Fibroblast of peridontal ligament (primary cell): ENCODE measurements around the gene KNDC1.

ENCODE experiments used
- DNase-seq: peaks from one replicate; pipeline ENCODE4 v3.0.0-alpha.2; 2010; ENCODE audit errors: extremely low read depth

KNDC1 gene

DNA sequence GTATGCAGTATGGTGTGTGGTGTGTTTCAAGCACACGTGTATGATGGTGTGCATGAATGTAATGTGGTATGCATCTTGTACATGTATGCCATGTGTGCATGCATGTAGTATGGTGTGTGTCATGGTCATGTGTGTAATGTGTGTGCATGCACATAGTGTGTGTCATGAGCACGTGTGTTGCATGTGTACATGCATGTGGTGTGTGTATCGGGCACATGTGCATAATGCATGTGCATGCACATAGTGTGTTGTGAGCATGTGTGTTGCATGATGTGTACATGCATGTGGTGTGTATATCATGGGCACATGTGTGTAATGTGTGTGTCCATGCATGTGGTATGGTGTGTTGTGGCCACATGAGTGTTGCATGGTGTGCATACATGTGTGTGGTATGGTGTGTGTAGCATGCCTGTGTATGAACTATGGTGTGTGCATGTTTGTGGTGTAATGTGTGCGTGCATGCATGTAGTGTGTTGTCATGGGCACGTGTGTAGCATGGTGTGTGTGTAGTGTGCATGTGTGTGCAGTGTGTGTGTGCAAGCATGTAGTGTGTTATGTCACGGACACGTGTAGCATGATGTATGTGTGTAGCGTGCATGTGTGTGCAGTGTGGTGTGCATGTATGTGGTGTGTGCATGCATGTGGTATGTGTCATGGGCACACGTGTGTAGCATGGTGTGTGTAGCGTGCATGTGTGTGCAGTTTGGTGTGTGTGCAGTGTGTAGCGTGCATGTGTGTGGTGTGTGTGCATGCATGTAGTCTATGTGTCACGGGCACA is 17.6 kb downstream of the KNDC1 start:
- no peak for DNase-seq

GRCh38 chr10:133178357-133179127 is 18.5 kb downstream of the KNDC1 start:
- no peak for DNase-seq

GRCh38 chr10:133179128-133179520 is 19.1 kb downstream of the KNDC1 start:
- DNase-seq: no peak

DNA sequence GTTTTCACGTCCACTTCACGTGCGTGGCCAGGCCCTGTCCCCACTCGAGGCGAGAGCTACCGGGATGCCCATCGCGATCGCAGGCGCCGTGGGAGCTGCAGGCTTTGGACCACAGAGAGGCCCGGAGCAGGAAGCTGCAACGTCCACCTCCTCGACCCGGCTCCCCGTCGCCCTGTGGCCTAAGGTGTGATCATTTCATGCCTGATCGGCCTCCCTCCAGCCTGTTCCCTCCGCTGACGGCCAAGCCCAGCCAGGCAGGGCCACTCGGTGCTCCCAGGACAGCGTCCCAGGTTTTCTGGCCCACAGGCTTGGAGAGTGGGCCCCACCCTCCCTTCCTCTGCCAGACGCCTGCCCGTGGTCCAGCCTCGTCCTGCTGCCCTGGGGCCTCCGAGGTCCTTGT is 19.6 kb downstream of the KNDC1 start:
- DNase-seq: no peak

DNA sequence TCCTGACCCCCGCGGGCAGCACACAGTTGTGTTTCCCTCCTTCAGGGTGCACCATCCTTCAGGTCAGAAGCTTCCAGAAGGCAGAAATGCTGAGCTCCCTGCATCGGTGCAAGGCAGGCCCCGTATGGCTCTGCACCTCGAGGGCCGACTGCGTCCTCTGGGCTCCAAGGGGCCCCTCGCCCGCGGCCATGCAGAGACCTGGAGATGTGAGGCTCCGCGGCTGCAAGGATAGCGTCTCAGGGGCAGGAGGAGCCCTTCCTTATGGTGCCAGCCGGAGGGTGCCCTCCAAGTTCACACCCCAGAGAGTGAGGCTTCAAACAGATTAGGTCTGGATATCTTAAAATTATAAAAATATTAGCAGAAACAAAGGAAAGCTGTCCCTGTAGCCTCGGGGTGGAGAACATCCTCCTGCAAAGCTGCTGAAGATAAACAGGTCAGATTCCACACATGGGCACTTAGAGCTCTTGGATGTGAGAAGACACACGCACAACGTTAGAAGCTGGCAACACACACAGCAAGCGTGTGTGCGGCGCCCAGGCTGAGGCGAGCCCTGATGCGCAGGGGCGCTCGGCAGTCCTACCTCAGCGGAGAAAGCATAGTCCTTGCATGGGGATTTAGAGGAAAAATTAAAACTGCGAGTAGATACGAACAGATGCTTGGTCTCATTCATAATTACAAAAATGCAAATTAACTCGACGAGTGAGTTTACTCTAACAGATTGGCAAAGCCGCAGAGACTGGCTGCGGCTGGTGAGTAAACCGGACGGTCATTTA is 20.4 kb downstream of the KNDC1 start:
- no peak for DNase-seq

DNA sequence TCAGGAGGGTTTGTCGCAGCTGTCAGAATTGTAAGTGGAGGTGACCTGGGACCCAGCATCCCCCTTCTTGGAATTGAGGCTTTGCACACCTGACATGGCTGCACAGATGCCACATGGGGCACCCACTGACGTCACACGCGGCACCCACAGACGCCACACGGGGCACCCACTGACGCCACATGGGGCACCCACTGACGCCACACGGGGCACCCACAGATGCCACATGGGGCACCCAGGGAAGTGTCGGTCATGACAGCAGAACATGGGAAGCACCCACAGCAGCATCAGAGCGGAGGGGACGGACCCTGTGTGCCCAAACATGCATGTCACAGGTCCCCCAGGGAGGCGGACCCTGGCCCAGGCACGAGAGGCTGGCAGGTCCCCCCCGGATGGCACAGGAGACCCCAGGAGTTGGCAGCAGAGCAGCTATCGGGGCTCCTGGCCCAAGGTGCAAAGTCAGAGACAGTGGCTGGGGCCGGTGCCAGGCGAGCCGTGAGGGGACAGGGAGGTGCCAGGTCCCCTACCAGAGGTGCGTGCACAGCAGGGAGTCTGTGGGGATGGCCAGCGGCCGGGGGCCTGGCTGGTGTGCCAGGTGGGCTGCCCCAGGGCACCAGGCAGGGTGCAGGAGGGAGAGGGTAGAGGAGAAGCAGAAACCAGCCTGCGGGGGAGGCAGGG is 21.1 kb downstream of the KNDC1 start:
- no peak for DNase-seq

- DNase-seq: no peak
Observed at GRCh38 chr10:133182190-133182589, 22.2 kb downstream of the KNDC1 start.

DNA sequence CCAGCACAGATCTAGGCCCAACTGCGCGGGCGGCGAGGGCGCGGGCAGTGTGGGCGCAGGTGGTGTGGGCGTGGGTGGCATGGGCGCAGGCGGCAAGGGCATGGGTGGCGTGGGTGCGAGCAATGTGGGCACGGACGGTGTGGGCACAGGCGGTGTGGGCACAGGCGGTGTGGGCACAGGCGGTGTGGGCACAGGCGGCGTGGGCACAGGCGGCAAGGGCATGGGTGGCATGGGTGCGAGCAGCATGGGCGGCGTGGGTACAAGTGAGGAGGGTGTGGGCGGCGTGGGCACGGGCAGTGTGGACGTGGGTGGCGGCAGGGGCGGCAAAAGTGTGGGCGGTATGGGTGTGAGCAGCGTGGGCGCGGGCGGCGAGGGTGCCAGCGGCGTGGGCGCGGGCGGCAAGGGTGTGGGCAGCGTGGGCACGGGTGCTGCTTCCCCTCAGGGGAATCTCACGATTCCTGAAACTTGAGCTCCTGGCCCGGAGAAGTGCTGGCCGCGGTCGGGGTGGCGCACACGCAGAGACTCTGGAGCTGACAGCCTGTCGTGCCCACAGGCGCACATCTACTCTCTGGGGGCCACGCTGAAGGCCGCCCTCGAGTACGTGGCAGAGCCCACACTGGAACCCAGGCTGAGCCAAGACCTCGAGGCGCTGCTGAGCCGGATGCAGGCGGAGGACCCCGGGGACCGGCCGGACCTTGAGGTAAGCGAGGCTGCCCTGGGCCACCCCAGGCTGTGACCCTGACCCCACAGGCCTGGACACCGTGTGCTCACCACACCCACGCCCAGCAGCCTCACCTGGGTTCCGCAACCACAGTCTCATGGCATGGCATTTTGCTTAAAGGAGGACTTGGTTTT is 23.0 kb downstream of the KNDC1 start:
- DNase-seq: no peak

DNA sequence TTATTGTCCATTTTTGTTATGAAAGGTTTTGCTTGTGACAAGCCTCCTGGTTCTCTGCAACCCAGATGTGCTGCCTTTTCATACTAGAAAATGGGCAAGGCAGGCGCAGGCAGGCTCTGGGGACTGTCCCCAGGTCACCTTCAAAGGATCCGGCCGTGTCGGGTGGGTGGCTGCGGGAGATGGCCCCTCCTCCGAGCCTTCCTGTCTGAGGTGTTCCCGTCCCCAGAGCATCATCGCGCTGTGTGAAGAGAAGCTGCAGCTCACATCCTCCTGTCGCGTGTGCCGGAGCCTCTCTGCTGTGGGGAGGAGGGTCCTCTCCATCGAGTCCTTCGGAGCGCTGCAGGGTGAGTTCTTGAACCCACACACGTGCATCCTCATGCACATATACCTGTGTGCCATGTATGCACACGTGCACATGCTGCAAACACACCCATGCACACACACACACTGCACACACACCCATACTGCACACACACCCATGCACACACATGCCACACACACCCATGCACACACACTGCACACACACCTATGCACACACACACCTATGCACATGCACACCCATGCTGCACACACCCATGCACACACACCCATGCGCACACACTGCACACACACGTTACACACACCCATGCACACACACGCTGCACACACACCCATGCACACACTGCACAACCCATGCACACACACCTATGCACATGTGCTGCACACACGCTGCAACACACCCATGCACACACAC is 23.8 kb downstream of the KNDC1 start:
- DNase-seq: no peak

DNA sequence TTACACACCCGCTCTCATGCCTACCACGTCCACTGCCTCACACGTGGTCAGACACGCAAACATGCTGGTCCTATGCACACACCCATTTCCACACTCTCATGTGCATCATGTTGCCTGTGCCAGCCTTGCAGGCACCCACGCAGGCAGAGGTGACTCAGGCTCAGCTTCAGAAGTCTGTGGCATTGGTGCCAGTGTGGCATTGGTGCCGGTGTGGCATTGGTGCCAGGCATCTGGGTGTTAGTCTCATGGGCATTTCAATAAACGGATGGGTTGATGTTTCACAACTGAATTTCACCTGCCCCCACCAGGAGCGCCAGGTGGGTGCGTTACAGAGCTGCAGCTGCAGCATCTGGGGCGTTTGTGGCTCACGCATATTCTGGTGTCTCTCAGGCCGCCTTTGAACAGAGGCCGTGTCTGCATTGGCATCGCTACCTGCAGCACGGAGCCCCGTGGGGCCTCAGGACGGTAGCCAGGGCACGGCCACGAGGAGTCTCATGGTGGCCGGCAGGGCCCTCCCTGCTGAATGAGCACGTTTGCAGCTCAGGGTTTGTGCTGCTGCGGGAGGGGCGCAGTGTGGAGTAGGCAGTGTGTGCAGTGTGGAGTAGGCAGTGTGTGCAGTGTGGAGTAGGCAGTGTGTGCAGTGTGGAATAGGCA is 24.7 kb downstream of the KNDC1 start:
- DNase-seq: no peak

GRCh38 chr10:133185421-133185820 is 25.4 kb downstream of the KNDC1 start:
- DNase-seq: no peak

DNA sequence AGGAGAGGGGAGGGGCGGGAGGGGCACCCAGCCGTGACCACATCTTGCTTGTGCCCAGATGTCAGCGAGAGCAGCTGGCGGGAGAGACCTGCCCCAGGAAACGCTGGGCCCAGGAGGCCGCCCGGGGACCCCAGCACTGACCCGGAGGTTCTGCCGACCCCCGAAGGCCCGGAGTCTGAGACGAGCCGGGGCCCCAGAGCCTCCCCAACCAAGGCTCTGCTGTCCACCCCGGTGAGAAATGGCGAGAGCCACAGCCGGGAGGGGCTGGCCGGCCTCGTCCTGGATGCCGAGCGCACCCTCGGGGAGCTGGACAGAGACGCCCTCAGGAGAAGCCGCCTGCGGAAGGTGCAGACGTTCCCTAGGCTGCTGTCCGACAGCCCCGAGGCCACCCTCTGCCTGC is 25.9 kb downstream of the KNDC1 start:
- no peak for DNase-seq

GRCh38 chr10:133186416-133187090 is 26.5 kb downstream of the KNDC1 start:
- DNase-seq: no peak

- DNase-seq: no peak
Observed at GRCh38 chr10:133187091-133187905, 27.3 kb downstream of the KNDC1 start.

- no peak for DNase-seq
Observed at GRCh38 chr10:133187906-133188681, 28.1 kb downstream of the KNDC1 start.

DNA sequence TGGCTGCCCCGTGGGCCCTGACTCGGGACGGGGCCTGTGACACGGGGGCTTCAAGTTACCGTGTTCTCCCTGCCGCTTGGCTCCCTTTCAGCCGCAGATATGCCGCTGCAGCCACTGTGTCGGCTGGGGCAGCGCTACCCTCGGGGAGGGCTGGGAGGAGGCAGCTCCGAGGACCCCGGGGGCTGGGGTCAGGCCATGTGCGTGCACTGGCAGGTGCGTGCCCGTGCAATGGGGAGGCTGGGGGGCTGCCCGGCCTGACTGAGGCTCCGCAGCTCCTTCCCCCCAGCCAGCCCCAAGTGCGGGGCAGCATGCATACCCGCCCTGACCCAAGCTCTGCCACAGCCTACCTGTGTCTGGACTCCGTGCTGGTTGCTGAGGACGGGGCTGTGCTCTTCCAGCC is 29.2 kb downstream of the KNDC1 start:
- no peak for DNase-seq

DNA sequence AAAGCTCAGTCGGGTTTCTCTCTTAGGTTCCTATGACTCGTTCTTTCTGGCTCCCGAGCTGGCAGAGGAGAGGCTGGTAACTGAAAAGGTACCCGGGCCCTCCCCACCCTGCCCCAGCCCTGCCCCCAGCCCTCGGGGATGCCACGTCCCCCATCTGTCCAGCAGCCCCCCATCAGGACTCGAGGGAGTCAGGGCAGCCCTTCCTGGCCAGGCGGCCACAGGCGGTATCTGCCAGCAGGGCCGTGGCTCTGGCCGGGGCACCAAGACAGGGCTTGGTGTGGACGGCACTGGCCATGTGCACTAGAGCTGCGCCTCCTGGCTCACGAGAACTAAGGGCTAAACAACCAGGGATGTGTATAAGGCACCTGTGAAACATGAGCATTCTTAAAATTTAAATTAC is 29.7 kb downstream of the KNDC1 start:
- no peak for DNase-seq

DNA sequence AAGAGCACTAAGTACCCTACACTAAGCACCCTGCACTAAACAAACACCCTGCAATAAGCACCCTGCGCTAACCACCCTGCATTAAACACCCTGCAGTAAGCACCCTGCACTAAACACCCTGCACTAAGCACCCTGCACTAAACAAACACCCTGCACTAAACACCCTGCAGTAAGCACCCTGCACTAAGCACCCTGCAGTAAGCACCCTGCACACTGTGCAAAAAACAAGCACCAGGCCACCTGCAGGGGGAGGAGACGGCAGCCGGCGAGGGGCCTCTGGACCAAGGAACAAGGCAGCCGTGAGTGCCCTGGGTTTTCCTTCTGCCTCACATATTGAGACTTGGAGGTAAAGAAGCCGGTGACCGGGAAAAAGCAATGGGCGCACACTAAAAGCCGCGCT is 30.2 kb downstream of the KNDC1 start:
- DNase-seq: no peak
